HFF-Myc (cell line): ENCODE data around the gene ENTPD7.

Source experiments
- DNase-seq: peaks from one replicate; pipeline ENCODE4 v3.0.0-alpha.2; 2011; ENCODE audit warnings: low read depth; ENCODE audit errors: extremely low read depth
- H3K4me3 ChIP-seq: replicated peaks from 2 replicates; pipeline ENCODE4 v1.5.1; 2011; ENCODE audit warnings: low read depth, mild to moderate bottlenecking, control low read depth, low read length
- CTCF ChIP-seq: IDR thresholded peaks from 2 replicates; pipeline ENCODE4 v1.5.1; 2012; ENCODE audit warnings: mild to moderate bottlenecking, low read depth, low read length, control low read depth; ENCODE audit errors: missing control alignments

ENTPD7 gene

GRCh38 chr10:99672884-99673283 lies 13.6 kb downstream of the ENTPD7 start:
- TF ChIP-seq CTCF = no peak
- H3K4me3 ChIP-seq = no peak overlapping the region
- DNase-seq = no peak

GRCh38 chr10:99673492-99673891 lies 14.2 kb downstream of the ENTPD7 start:
- no peak for DNase-seq
- no peak for TF ChIP-seq CTCF
- H3K4me3 ChIP-seq = no peak overlapping the region

- DNase-seq = no peak
- no peak overlapping the region for H3K4me3 ChIP-seq
- TF ChIP-seq CTCF = no peak
These were observed 15.5 kb downstream of the ENTPD7 start for GRCh38 chr10:99674762-99675161.

- TF ChIP-seq CTCF = no peak
- DNase-seq = peak; percentile 44
These were observed 17.1 kb downstream of the ENTPD7 start for GRCh38 chr10:99676426-99676825.

GRCh38 chr10:99676895-99677294 lies 17.6 kb downstream of the ENTPD7 start:
- TF ChIP-seq CTCF = no peak
- no peak for DNase-seq
- H3K4me3 ChIP-seq = no peak overlapping the region

More at GRCh38 chr10:99676426-99676825, 17.1 kb downstream of the ENTPD7 start:
- no peak overlapping the region for H3K4me3 ChIP-seq

- H3K4me3 ChIP-seq = no peak overlapping the region
- no peak for TF ChIP-seq CTCF
- no peak for DNase-seq
These were observed 19.6 kb downstream of the ENTPD7 start for GRCh38 chr10:99678921-99679320.

GRCh38 chr10:99681553-99681952 lies 22.2 kb downstream of the ENTPD7 start:
- H3K4me3 ChIP-seq = no peak overlapping the region
- no peak for TF ChIP-seq CTCF
- no peak for DNase-seq
